Uterus (tissue), 2 donors: ENCODE measurements around the gene HSPA13.
"Not testable (repeated sequence)": the region's sequence is repeated elsewhere in the genome, so short reads cannot be mapped to it uniquely, and the experiment has no call there.

Source experiments
- CTCF ChIP-seq, 4 experiments: fragments of 200-600 bp in 2 of 4; fragments of 450-650 bp in 2 of 4; sonication (generic) in 2 of 4; IDR thresholded peaks; one replicate each; pipeline ENCODE4 v1.5.1; 2016 to 2019; ENCODE audit warnings: antibody characterized with exemption in 4 of 4, mild to moderate bottlenecking in 2 of 4, moderate library complexity in 1 of 4
- POLR2A ChIP-seq, 2 donors: fragments of 450-650 bp; IDR thresholded peaks; one replicate each; pipeline ENCODE4 v1.6.1; 2016; ENCODE audit warnings: antibody characterized with exemption in 2 of 2, mild to moderate bottlenecking in 1 of 2, moderate library complexity in 1 of 2

DNA sequence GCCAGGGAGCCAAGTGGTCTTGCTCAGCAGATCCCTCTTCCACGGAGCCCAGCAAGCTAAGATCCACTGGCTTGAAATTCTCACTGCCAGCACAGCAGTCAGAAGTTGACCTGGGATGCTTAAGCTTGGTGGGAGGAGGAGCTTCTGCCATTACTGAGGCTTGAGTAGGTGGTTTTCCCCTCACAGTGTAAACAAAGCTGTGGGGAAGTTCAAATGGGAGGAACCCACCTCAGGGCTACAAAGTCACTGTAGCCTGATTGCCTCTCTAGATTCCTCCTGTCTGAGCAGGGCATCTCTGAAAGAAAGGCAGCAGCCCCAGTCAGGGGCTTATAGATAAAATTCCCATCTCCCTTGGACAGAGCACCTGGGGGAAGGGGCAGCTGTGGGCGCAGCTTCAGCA lies 55.6 kb downstream of the HSPA13 start:
- not testable (repeated sequence) for TF ChIP-seq CTCF, POLR2A (IDR thresholded peaks at IDR 0.05)
